ENCODE data around the gene C6orf136.

C6orf136 gene

GRCh38 chr6:30646450-30647241 is at the start of gene C6orf136:
Gene C6orf136 (plus strand): TSS chr6:30647133. CDS start chr6:30647232, 99 bp downstream.
- peak; percentile 88 to 91 for DNase-seq (ENCODE audit: low read depth in 2 of 2)

- DNase-seq (ENCODE audit: low read depth in 2 of 2), result peak; percentile 52 to 77
Measured at GRCh38 chr6:30597315-30598144, 49.4 kb upstream of the C6orf136 start.

- no peak for DNase-seq (ENCODE audit: low read depth in 2 of 2)
Measured at GRCh38 chr6:30598912-30599624, 47.9 kb upstream of the C6orf136 start.

- DNase-seq (ENCODE audit: low read depth in 2 of 2), result no peak
Measured at GRCh38 chr6:30599625-30600324, 47.2 kb upstream of the C6orf136 start.

- DNase-seq (ENCODE audit: low read depth in 2 of 2), result no peak
Measured at GRCh38 chr6:30600451-30600961, 46.4 kb upstream of the C6orf136 start.

- DNase-seq (ENCODE audit: low read depth in 2 of 2), result no peak
Measured at GRCh38 chr6:30601436-30601814, 45.5 kb upstream of the C6orf136 start.

- no peak for DNase-seq (ENCODE audit: low read depth in 2 of 2)
Measured at GRCh38 chr6:30601815-30602641, 44.9 kb upstream of the C6orf136 start.

- no peak for DNase-seq (ENCODE audit: low read depth in 2 of 2)
Measured at GRCh38 chr6:30603961-30604360, 43.0 kb upstream of the C6orf136 start.

GRCh38 chr6:30610065-30610464 is 36.9 kb upstream of the C6orf136 start:
- no peak for DNase-seq (ENCODE audit: low read depth in 2 of 2)

GRCh38 chr6:30611150-30611855 is 35.6 kb upstream of the C6orf136 start:
- DNase-seq (ENCODE audit: low read depth in 2 of 2), result no peak

GRCh38 chr6:30611856-30612194 is 35.1 kb upstream of the C6orf136 start:
- no peak for DNase-seq (ENCODE audit: low read depth in 2 of 2)

GRCh38 chr6:30612213-30612612 is 34.7 kb upstream of the C6orf136 start:
- no peak for DNase-seq (ENCODE audit: low read depth in 2 of 2)

- no peak for DNase-seq (ENCODE audit: low read depth in 2 of 2)
Measured at GRCh38 chr6:30612687-30613248, 34.2 kb upstream of the C6orf136 start.

GRCh38 chr6:30613251-30614043 is 33.5 kb upstream of the C6orf136 start:
- no peak for DNase-seq (ENCODE audit: low read depth in 2 of 2)

GRCh38 chr6:30614044-30614842 is 32.7 kb upstream of the C6orf136 start:
- no peak for DNase-seq (ENCODE audit: low read depth in 2 of 2)

- DNase-seq (ENCODE audit: low read depth in 2 of 2), result peak; percentile 57 to 67
Measured at GRCh38 chr6:30614843-30615218, 32.1 kb upstream of the C6orf136 start.

- DNase-seq (ENCODE audit: low read depth in 2 of 2), result no peak
Measured at GRCh38 chr6:30615219-30615957, 31.5 kb upstream of the C6orf136 start.

Data from stimulated activated CD8-positive, alpha-beta memory T cell treated with anti-CD3 and anti-CD28 coated beads, Interleukin-2, amount 100 ng/mL, for 48 hours (primary cell).